Suppressor macrophage treated with lipopolysaccharide for 4 hours (primary cell): ENCODE measurements around the gene CECR2.

ENCODE experiments used
- DNase-seq: peaks from one replicate; pipeline ENCODE4 v3.0.0-alpha.2; 2020

CECR2 gene

GRCh38 chr22:17578136-17578754 lies 209.0 kb downstream of the CECR2 start:
- DNase-seq: no peak

DNA sequence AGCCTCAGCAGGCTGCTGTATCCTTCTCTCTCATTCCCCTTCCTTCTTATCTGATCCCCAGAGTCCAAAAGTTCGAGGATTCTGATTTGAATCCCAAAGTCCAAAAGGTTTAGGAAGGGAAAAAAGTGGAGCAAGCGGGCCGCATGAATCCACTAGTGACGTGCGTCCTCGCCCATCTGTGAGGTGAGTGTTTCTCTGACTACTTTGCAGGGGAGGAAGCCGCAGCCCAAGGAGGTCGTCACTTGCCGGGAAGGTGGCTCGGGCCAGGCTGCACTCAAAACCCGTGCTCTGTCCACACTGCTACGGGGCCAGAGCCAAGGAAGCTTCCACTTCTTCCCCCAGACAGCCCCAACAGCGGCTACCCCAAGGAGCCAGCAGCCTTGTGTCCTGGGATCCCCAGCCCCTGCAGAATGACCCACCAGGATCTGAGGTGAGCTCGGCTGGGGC lies 210.3 kb downstream of the CECR2 start:
- no peak for DNase-seq

- no peak for DNase-seq
Measured at GRCh38 chr22:17580441-17581031, 211.3 kb downstream of the CECR2 start.

DNA sequence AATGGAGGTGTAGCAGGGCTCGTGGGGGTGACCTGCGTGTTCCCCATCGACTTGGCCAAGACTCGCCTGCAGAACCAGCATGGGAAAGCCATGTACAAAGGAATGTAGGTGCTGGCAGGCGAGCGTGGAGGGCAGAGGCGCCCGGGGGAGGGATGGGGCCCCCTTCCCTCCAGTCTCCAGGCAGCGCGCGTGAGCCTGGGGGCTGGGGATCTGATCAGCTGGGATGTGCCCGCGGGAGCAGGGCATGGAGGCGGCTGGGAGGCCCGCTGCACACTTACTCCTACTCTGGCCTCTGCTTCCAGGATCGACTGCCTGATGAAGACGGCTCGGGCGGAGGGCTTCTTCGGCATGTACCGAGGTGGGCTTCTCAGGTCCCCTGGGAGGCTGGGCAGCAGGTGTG lies 211.8 kb downstream of the CECR2 start:
- no peak for DNase-seq

DNA sequence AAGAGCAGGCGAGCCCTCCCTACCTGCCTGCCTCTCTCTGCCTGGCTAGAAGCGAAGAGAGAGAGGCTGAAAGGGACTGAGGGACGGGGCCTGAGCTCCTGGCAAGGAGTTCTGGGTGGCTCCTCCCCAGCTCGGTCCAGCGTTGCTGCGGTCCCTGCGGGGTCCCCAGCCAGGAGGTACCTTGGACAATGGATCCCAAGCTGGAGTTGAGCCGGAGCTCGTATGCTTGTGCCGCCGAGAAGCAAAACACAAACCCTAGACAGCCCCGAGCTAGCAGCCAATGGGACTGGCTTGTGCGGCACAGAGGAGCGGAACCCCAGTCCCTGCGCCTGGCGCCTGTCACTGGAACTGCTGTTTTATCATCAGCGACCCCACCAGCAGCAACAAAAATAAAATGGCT lies 212.4 kb downstream of the CECR2 start:
- DNase-seq: no peak

GRCh38 chr22:17583151-17583550 lies 213.9 kb downstream of the CECR2 start:
- DNase-seq: no peak

- no peak for DNase-seq
Measured at GRCh38 chr22:17586831-17587440, 217.7 kb downstream of the CECR2 start.

DNA sequence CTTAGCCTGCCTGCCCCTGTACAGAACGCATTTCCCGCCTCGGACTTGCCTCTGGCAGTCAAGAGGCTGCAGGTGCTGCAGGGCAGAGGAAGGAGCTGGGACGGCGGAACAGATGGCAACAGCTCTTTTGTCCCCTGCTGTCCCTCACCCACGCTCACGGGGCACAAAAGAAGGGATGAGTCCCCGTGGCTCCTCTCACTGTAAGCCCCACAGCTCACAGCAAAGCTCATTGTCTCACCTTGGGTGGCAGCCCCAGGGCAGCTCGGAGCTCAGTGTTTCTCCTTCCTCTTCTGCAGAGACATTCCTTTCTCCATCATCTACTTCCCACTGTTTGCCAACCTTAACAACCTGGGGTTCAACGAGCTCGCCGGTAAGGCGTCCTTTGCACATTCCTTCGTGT lies 218.4 kb downstream of the CECR2 start:
- no peak for DNase-seq

GRCh38 chr22:17588606-17589005 lies 219.3 kb downstream of the CECR2 start:
- DNase-seq: no peak

GRCh38 chr22:17589810-17590375 lies 220.6 kb downstream of the CECR2 start:
- no peak for DNase-seq

- no peak for DNase-seq
Measured at GRCh38 chr22:17590586-17590985, 221.3 kb downstream of the CECR2 start.

DNA sequence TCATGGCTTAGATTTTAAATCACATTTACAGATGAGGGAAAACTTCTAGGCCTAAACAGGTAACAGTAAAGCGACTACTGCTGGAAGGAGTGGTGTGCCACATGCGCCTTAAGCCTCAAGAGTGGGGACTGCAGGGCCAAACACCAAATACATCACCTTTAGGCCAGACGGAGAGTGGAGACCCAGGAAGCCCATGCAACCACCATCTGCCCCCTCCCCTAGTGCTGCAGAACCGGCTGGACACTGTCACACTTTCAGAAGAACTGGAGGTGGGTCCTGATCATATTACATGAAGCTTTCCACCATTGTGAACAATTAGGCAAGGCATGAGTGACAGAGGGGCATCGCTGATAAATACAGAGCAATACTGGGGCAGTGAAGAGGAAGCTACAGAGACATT lies 222.9 kb downstream of the CECR2 start:
- DNase-seq: no peak

DNA sequence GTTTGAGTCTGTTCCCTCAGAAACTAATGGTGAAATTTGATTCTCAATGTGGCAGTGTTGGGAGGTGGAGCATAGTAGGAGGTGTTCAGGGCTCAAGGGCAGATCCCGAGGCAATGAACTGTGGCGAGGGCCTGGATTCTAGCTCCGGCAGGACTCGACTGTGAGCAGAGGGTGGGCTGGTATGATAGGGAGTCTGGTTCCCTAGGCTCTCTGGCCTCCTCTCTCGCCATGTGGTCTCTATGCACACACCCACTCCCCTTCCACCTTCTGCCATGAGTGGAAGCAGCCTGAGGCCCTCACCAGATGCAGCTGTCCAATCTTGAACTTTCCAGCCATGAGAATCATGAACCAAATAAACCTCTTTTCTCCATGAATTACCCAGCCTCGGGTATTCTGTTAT lies 227.0 kb downstream of the CECR2 start:
- DNase-seq: no peak

- no peak for DNase-seq
Measured at GRCh38 chr22:17597217-17597616, 228.0 kb downstream of the CECR2 start.

GRCh38 chr22:17598318-17598717 lies 229.1 kb downstream of the CECR2 start:
- no peak for DNase-seq

GRCh38 chr22:17601031-17601430 lies 231.8 kb downstream of the CECR2 start:
- DNase-seq: no peak

DNA sequence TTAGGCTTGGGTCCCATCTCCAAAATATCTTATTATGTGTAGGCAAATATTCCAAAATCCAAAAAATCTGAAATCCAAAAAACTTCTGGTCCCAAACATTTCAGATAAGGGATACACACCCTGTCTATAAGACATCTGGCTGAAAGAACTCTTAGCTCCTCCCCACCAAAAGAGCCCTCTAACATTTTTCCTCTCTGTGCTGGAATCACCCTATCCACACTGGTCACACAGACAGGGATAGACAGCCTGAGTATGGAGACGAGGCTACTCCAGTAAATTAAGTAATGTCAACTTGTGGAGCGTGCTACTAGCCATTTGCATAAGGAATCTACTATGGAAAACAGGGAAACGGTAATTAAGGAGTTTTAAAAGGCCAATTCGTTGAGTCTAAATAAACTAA lies 234.4 kb downstream of the CECR2 start:
- no peak for DNase-seq

- DNase-seq: no peak
Measured at GRCh38 chr22:17606496-17606895, 237.2 kb downstream of the CECR2 start.
